Measurements from ENCODE around the gene PYDC1.
"Not testable (repeated sequence)": the region's sequence is repeated elsewhere in the genome, so short reads cannot be mapped to it uniquely, and the experiment has no call there.

The PYDC1 gene

DNA sequence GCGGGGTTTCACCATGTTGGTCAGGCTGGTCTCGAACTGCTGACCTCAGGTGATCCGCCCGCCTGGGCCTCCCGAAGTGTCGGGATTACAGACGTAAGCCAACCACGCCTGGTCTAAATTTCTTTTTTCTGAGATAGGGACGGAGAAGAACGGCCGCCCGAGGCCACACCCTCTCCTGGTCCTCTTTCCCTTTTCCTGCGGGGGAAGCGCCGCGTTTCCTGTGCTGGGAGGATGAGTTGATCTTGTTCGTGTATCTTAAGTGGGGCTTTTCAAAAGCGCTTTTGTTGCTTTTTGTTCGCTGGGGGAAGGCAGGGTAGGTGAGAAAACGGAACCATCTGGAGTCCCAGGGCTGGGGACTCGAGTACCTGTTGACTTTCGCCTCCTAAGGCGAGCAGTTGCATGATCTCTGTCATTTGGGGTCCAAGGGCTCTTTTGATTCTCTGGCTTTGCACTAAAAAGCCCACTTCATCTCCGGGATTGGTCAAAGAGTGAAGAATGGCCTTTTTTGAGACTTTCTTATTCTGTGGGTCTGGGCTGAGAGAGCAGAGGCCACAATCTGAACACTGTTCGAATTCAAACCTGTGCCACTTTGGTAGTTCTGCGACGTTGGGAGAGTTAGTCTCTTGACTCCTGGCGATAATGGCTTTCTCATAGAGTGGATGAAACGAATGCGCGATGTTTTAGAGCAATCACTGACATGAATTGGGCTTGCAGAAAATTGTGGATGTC, 35.7 kb downstream of the PYDC1 start:
- DNase-seq = peak in 2 of 58 donors; percentile 20 to 24

DNA sequence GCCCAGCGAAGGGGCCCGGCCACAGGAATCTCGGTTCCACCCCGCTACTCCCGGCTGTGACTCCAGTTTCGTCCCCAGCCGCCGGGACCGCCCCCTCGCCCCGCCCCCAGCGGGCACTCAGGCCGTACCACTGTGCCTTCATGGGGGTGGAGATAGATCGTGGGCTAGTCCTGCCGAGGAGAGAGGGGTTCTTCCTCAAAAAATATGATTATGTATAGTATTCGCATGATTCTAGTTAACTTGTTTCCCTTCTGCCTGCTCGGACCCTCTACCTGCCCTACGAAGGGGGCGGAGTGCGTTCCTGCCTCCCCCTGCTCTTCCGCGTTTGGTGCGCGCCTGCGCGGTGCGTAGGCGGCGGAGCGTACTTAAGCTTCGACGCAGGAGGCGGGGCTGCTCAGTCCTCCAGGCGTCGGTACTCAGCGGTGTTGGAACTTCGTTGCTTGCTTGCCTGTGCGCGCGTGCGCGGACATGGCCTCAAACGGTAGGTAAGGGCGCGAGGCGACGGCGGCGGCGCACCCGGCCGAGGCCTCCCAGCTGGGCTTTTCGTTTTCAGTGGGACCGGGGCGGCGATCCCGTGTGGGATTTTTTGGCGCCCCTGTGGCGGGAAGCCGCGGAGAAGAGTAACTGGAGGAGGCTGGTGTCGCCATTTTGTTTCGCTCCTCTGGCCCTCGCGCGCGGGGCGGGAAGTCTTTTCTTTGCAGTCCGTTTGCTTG, 37.0 kb downstream of the PYDC1 start, which contains the start of gene FUS:
Gene FUS, plus strand, starts transcription at position 393 of the 713 bp plus-strand sequence. Its CDS starts 76 bp downstream, at position 469.
- peak; percentile 52 to 94 (median 88) for DNase-seq

DNA sequence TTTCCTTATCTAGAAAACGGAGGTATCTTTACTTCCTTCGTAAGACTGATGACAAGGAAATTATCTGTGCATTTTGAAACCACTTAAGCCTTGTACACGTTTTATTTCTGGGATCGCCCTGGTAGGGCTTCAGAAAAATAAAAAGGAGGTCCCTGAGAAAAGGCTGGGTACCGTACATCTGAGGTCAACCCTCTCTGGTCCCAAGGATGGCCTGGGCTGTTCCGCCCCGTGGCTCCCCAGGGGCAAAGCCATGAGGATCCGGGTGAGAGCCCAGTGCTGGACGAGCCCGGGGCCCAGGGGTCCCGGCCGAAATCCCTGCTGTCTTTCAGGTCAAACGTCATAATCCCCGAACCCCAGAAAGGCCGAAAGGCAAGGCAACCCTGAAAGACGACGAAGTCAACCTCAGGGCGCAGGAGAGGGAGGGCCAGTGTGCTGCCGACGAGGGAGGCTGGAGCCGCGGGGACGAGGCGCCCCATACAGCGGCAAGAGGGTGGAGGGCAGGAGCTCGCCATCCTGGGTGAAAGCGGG, 37.7 kb downstream of the PYDC1 start:
- DNase-seq = no peak

DNA sequence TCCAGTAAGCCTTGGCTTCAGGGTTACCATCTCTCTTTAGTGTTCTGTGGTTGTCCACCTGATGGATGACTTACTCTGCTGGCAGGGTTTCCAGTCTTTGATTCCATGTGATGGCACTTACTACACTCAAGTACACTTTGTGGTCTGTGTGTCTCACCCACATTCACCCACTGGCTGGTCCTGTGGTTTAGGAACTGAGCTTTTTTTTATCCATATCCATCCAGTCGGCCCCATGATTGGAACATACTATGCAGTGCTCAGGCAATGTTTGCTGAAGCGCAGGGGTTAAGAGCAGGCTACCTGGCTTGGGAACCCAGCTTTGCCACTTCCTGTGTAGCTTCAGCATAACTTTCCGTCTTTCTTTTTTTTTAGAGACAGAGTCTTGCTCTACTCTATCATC, 39.8 kb downstream of the PYDC1 start:
- no peak for DNase-seq

DNA sequence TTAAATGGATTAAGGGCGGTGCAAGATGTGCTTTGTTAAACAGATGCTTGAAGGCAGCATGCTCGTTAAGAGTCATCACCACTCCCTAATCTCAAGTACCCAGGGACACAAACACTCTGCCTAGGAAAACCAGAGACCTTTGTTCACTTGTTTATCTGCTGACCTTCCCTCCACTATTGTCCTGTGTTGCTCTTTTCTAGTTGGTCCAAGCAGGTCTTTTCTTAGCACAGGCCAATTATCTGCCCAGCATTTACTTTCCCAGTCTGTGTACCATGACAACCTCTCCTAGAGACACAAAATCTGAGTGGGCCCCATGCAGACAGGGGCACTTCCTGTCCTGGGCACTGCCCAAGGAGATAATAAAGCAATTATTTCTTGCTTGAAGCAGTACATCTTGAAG, 46.9 kb downstream of the PYDC1 start:
- not testable (repeated sequence) for DNase-seq

DNA sequence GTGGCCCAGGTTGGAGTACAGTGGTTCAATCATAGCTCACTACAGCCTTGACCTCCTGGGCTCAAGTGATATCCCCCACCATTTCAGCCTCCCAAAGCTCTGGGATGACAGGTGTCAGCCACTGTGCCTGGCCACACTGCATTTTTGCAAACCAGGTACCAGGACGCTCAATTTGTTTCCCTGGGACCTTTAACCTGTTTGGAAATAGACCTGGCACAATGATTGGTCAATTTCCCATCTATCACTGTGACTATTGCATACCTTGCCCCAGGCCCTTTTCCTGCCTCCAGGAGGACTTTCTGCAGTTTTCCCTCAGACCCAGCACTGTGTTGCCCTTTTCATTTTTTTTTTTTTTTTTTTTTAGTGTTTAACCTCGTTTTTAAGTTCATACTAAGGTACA, 48.1 kb downstream of the PYDC1 start:
- DNase-seq = no peak

DNA sequence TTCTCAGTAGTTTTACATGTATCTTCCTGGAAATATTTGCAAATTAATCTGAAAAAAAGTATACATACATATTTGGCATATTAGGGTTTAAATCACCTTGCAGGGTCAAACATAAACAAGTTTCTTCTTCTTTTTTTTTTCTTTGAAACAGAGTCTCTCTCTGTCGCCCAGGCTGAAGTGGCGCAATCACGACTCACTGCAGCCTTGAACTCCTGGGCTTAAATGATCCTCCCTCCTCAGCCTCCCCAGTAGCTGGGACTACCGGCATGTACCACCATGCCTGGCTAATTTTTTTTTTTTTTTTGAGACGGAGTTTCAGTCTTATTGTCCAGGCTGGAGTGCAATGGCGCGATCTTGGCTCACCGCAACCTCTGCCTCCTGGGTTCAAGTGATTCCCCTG, 49.6 kb downstream of the PYDC1 start:
- DNase-seq = no peak
